HCT116 (cell line): ENCODE measurements around the gene DDX19B. TPM values are rescaled to one million over a fixed set of nuclear protein-coding genes. Genes with fewer than 3 reads are reported as not detected.
"Not testable (repeated sequence)": the region's sequence is repeated elsewhere in the genome, so short reads cannot be mapped to it uniquely, and the experiment has no call there.

Experiments
- ATAC-seq: fragments of 200-7000 bp; cut with Tn5 transposase; 2 replicates; pipeline ENCODE4 v1.9.1; 2020; ENCODE audit warnings: mild to moderate bottlenecking, moderate library complexity
- BruUV-seq: library from RNA; stranded (reverse); fragments of 400-500 nt; replicated peaks from 2 replicates; lab custom pipeline; 2021; lab: Mats Ljungman, UMichigan
- CTCF ChIA-PET: fragments of 300-600 bp; sonication (Branson Sonifier 250); formaldehyde crosslinking; loops from one replicate; lab custom pipeline; 2021; ENCODE audit warnings: antibody characterized with exemption; lab: Charles Lee
- POLR2A ChIA-PET: fragments of 300-600, 350-600 bp; sonication (Branson Sonifier 250); formaldehyde crosslinking; loops from one replicate; lab custom pipeline; 2021; ENCODE audit warnings: antibody characterized with exemption; lab: Charles Lee
- RAD21 ChIA-PET, 2 experiments: fragments of 300-600 bp; sonication (Branson Sonifier 250); formaldehyde crosslinking; loops; one replicate each; lab custom pipeline; 2023; ENCODE audit warnings: low total read pairs in 2 of 2; ENCODE audit not compliant: uncharacterized antibody in 2 of 2, unreplicated experiment in 2 of 2, low non-redundant PET in 1 of 2; lab: Charles Lee
- DNase-seq: peaks from one replicate; pipeline ENCODE4 v3.0.0-alpha.2; 2010; ENCODE audit warnings: low read depth, low spot score
- H2AFZ ChIP-seq: fragments of 200-600 bp; shearing (Covaris generic), sonication (generic); 2 replicates; pipeline ENCODE4 v1.6.1; 2017; ENCODE audit warnings: low read depth, mixed run types, mixed read lengths, antibody characterized with exemption, low read length; ENCODE audit not compliant: poor library complexity, severe bottlenecking
- H3K27ac ChIP-seq: 2 replicates; pipeline ENCODE4 v1.5.1; 2012; ENCODE audit warnings: low read depth, low read length
- H3K27me3 ChIP-seq: fragments of 200-600 bp; sonication (generic); 2 replicates; pipeline ENCODE4 v1.6.1; 2016; ENCODE audit warnings: mixed run types, low read length, mixed read lengths; ENCODE audit not compliant: insufficient read depth
- H3K36me3 ChIP-seq, 2 experiments: fragments of 200-500 bp in 1 of 2; fragments of 200-600 bp in 1 of 2; sonication (Bioruptor generic) in 1 of 2; sonication (generic) in 1 of 2; 2 replicates each; pipeline versions ENCODE4 v1.5.1 to v1.6.1; 2014 to 2016; ENCODE audit warnings: low read length in 2 of 2, inconsistent platforms in 1 of 2, mixed read lengths in 1 of 2, mixed run types in 1 of 2; ENCODE audit not compliant: insufficient read depth in 2 of 2, control insufficient read depth in 1 of 2
- H3K4me1 ChIP-seq, 2 experiments: fragments of 200-600 bp in 1 of 2; sonication (generic) in 1 of 2; 2 replicates each; pipeline versions ENCODE4 v1.5.1 to v1.6.1; 2012 to 2017; ENCODE audit warnings: low read length in 2 of 2, inconsistent platforms in 1 of 2, mild to moderate bottlenecking in 1 of 2, mixed read lengths in 1 of 2, mixed run types in 1 of 2, moderate library complexity in 1 of 2; ENCODE audit not compliant: insufficient read depth in 2 of 2, control insufficient read depth in 1 of 2
- H3K4me2 ChIP-seq: fragments of 200-600 bp; sonication (generic); 2 replicates; pipeline ENCODE4 v1.6.1; 2017; ENCODE audit warnings: mixed run types, low read length, mixed read lengths
- H3K4me3 ChIP-seq, 2 experiments: fragments of 200-600 bp in 1 of 2; sonication (generic) in 1 of 2; replicated peaks in 1 of 2; 2 replicates each; pipeline ENCODE4 v1.5.1; 2011 to 2016; ENCODE audit warnings: low read length in 2 of 2, control low read depth in 1 of 2, low read depth in 1 of 2, mild to moderate bottlenecking in 1 of 2, mixed read lengths in 1 of 2, mixed run types in 1 of 2
- H3K79me2 ChIP-seq: fragments of 200-600 bp; sonication (generic); 2 replicates; pipeline ENCODE4 v1.6.1; 2017; ENCODE audit warnings: mild to moderate bottlenecking, mixed run types, low read length, moderate library complexity, mixed read lengths; ENCODE audit not compliant: insufficient read depth
- H3K9ac ChIP-seq: fragments of 200-600 bp; sonication (generic); 2 replicates; pipeline ENCODE4 v1.6.1; 2016; ENCODE audit warnings: low read length, mixed read lengths
- H3K9me2 ChIP-seq: fragments of 200-600 bp; sonication (generic), shearing (Covaris generic); 2 replicates; pipeline ENCODE4 v1.6.1; 2017; ENCODE audit warnings: mixed run types, mild to moderate bottlenecking, moderate library complexity; ENCODE audit not compliant: insufficient read depth
- H3K9me3 ChIP-seq, 2 experiments: fragments of 200-500 bp in 1 of 2; fragments of 200-600 bp in 1 of 2; sonication (Bioruptor generic) in 1 of 2; sonication (generic) in 1 of 2; 2 replicates each; pipeline ENCODE4 v1.6.1; 2014 to 2017; ENCODE audit warnings: low read length in 2 of 2, mixed read lengths in 2 of 2, inconsistent platforms in 1 of 2, low read depth in 1 of 2, mild to moderate bottlenecking in 1 of 2, mixed run types in 1 of 2, moderate library complexity in 1 of 2; ENCODE audit not compliant: control insufficient read depth in 1 of 2, insufficient read depth in 1 of 2
- H4K20me1 ChIP-seq: fragments of 200-600 bp; sonication (generic), shearing (Covaris generic); 2 replicates; pipeline ENCODE4 v1.6.1; 2017; ENCODE audit warnings: mixed run types, mild to moderate bottlenecking, moderate library complexity; ENCODE audit not compliant: insufficient read depth
- CBX3 ChIP-seq: IDR thresholded peaks from 2 replicates; pipeline ENCODE4 v1.6.1; 2012; ENCODE audit warnings: low read depth
- FOSL1 ChIP-seq: IDR thresholded peaks from 2 replicates; pipeline ENCODE4 v1.6.1; 2012; ENCODE audit warnings: low read depth
- RAD21 ChIP-seq: IDR thresholded peaks from 2 replicates; pipeline ENCODE4 v1.6.1; 2012; ENCODE audit warnings: low read depth, mild to moderate bottlenecking
- REST ChIP-seq: IDR thresholded peaks from 2 replicates; pipeline ENCODE4 v1.6.1; 2012; ENCODE audit warnings: low read depth
- SIN3A ChIP-seq: IDR thresholded peaks from 2 replicates; pipeline ENCODE4 v1.6.1; 2012; ENCODE audit warnings: low read depth
- SP1 ChIP-seq: IDR thresholded peaks from 2 replicates; pipeline ENCODE4 v1.6.1; 2012; ENCODE audit warnings: low read depth
- SRF ChIP-seq: IDR thresholded peaks from 2 replicates; pipeline ENCODE4 v1.6.1; 2012; ENCODE audit warnings: low read depth
- TCF7L2 ChIP-seq: IDR thresholded peaks from 2 replicates; pipeline ENCODE4 v1.7.0; 2011; ENCODE audit warnings: borderline replicate concordance, inconsistent platforms; ENCODE audit not compliant: insufficient read depth, insufficient read length; ENCODE audit errors: extremely low read depth
- intact Hi-C: fragments of 100-400 bp; cut with micrococcal nuclease; formaldehyde crosslinking; loops from 2 replicates; pipeline ENCODE4 v1.10.0; 2022
- total RNA-seq: library from RNA; stranded (reverse); gene quantifications from one replicate; pipeline ENCODE4 v1.2.1, GENCODE V29; 2021; ENCODE audit not compliant: unreplicated experiment

Gene DDX19B
- total RNA-seq, 1 experiment from 2014 or later, result 36.6 TPM

- Histone ChIP-seq H3K36me3 (peaks cover 0 to 2% of the 10 kb centered on the region in 2 experiments; a peak in 1 of 4 replicates), H4K20me1 (no peaks in the 10 kb centered on the region), H3K27me3 (no peaks in the 10 kb centered on the region), H3K9me3 (no peaks in the 10 kb centered on the region), H3K4me2 (no peak overlapping the region), H3K27ac (no peak overlapping the region), H3K4me1 (peaks cover 11 to 14% of the 10 kb centered on the region in 2 experiments), H2AFZ (peak overlapping the region; percentile 68), H3K9ac (no peak overlapping the region), H3K79me2 (peaks cover 30% of the 10 kb centered on the region), H3K9me2 (no peaks in the 10 kb centered on the region), H3K4me3 (no peak overlapping the region)
- no peak for DNase-seq
- ChIA-PET RAD21 (no interaction called here), POLR2A (interaction anchor here (1.7 kb wide), 1 partner anchor 18 kb away, joined by 3 read pairs; no protein-coding TSS in a partner anchor), CTCF (no interaction called here)
- intact Hi-C loops, result no loop called here
- ATAC-seq, result no peak
- BruUV-seq, result no TSS peak
- TF ChIP-seq CBX3, result no peak
- TF ChIP-seq SP1, result no peak
- TF ChIP-seq TCF7L2, result no peak
- no peak for TF ChIP-seq SIN3A
- no peak for TF ChIP-seq REST
- TF ChIP-seq SRF, result no peak
- TF ChIP-seq RAD21, result no peak
- TF ChIP-seq FOSL1, result no peak
These were observed 8.0 kb upstream of the DDX19B start for GRCh38 chr16:70290949-70291519.

GRCh38 chr16:70292148-70292547 lies 6.8 kb upstream of the DDX19B start:
- CTCF ChIA-PET, POLR2A ChIA-PET, H2AFZ ChIP-seq, H3K4me3 ChIP-seq, DNase-seq, ATAC-seq, BruUV-seq, H3K9me2 ChIP-seq, RAD21 ChIA-PET, H3K27ac ChIP-seq, intact Hi-C loops, H3K36me3 ChIP-seq, H4K20me1 ChIP-seq, H3K4me2 ChIP-seq, H3K27me3 ChIP-seq, H3K9me3 ChIP-seq, H3K9ac ChIP-seq: not testable (repeated sequence)
- H3K79me2 ChIP-seq, result peaks cover 21% of the 10 kb centered on the region
- peaks cover 11 to 14% of the 10 kb centered on the region in 2 experiments for H3K4me1 ChIP-seq
